ENCODE data around the gene EIF1.

GRCh38 chr17:41695134-41695661 lies 6.5 kb downstream of the EIF1 start:
- TF ChIP-seq CTCF (IDR thresholded peaks at IDR 0.05; ENCODE audit: poor library complexity, severe bottlenecking) (no peak), MXI1 (conservative IDR thresholded peaks at IDR 0.05; ENCODE audit: poor library complexity, severe bottlenecking) (no peak)
